Measurements from ENCODE around the gene CHCHD2. TPM values are rescaled to one million over a fixed set of nuclear protein-coding genes. Genes with fewer than 3 reads are reported as not detected.

CHCHD2 gene
- total RNA-seq, 1 experiment from 2014 or later: 454 TPM

DNA sequence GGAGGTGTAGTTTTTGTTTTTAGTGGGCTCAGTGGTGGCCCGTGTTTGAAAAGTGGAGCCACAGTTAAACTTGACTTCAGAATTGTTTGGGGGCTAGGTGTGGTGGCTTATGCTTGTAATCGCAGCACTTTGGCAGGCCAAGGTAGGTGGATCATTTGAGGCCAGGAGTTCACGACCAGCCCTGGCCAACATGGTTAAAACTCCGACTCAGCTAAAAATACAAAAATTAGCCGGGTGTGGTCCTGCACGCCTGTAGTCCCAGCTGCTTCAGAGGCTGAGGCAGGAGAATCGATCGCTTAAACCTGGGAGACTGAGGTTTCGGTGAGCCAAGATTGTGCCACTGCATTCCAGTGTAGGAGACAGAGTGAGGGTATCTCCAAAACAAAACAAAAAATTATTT, 52.9 kb downstream of the CHCHD2 start:
- Histone ChIP-seq H3K36me3 (ENCODE audit: control insufficient read depth, insufficient read depth, low read length) (0 out of 2 replicates have a peak, but pooled peaks cover 1% of the 10 kb centered on the region), H3K9me3 (no peaks in the 10 kb centered on the region), H3K4me1 (peaks cover 33% of the 10 kb centered on the region), H3K27me3 (replicated peaks; ENCODE audit: control insufficient read depth, insufficient read depth, low read length) (no peaks in the 10 kb centered on the region), H3K4me3 (ENCODE audit: low read depth, low read length) (no peak overlapping the region)
- no peak for DNase-seq
- peaks cover 2% of the 10 kb centered on the region for H3K4me1 Mint-ChIP-seq (ENCODE audit: low read depth, unreplicated experiment)
- TF ChIP-seq, protein P1, sequence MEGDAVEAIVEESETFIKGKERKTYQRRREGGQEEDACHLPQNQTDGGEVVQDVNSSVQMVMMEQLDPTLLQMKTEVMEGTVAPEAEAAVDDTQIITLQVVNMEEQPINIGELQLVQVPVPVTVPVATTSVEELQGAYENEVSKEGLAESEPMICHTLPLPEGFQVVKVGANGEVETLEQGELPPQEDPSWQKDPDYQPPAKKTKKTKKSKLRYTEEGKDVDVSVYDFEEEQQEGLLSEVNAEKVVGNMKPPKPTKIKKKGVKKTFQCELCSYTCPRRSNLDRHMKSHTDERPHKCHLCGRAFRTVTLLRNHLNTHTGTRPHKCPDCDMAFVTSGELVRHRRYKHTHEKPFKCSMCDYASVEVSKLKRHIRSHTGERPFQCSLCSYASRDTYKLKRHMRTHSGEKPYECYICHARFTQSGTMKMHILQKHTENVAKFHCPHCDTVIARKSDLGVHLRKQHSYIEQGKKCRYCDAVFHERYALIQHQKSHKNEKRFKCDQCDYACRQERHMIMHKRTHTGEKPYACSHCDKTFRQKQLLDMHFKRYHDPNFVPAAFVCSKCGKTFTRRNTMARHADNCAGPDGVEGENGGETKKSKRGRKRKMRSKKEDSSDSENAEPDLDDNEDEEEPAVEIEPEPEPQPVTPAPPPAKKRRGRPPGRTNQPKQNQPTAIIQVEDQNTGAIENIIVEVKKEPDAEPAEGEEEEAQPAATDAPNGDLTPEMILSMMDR (IDR thresholded peaks at IDR 0.05; ENCODE audit: insufficient read depth in 1 of 2, low read depth in 1 of 2, low read length in 1 of 2, severe bottlenecking in 1 of 2, unreplicated experiment in 1 of 2): no peak
- H3K27ac Mint-ChIP-seq (ENCODE audit: unreplicated experiment): no peak overlapping the region
- ChIA-PET CTCF (no interaction called here), POLR2A (interaction anchor here (0.5 to 1.2 kb wide), 2 partner anchors 21 to 24 kb away, joined by 4 to 6 read pairs; no protein-coding TSS in a partner anchor)
- H3K9me3 Mint-ChIP-seq (ENCODE audit: unreplicated experiment): no peaks in the 10 kb centered on the region
- H3K36me3 Mint-ChIP-seq (ENCODE audit: insufficient read depth, unreplicated experiment): peaks cover 75% of the 10 kb centered on the region
- no TSS peak for BruUV-seq (replicated peaks)
- intact Hi-C loops (cut with micrococcal nuclease; ENCODE audit: unreplicated experiment): no loop called here
- no peaks in the 10 kb centered on the region for H3K27me3 Mint-ChIP-seq (ENCODE audit: insufficient read depth, unreplicated experiment)
- H3K4me3 Mint-ChIP-seq (ENCODE audit: unreplicated experiment): peak overlapping the region; percentile 27

Other genes starting within 250 kb of the CHCHD2 start
- not detected in 2 replicates for gene SEPTIN14, start 243.7 kb downstream of the CHCHD2 start, total RNA-seq (2022)
- gene ZNF713, start 219.0 kb downstream of the CHCHD2 start, total RNA-seq (2022): 1.9 and 2.8 TPM in 2 replicates
- gene MRPS17, start 154.6 kb downstream of the CHCHD2 start, total RNA-seq (2022): 18.9 and 22.7 TPM in 2 replicates
- gene NIPSNAP2, start 141.9 kb downstream of the CHCHD2 start, total RNA-seq (2022): 59.3 and 63.4 TPM in 2 replicates
- gene PSPH, start 55.0 kb downstream of the CHCHD2 start, total RNA-seq (2022): 107 and 111 TPM in 2 replicates
- 242 and 248 TPM in 2 replicates for gene CCT6A, start 54.7 kb downstream of the CHCHD2 start, total RNA-seq (2022)
- 150 and 172 TPM in 2 replicates for gene SUMF2, start 42.2 kb downstream of the CHCHD2 start, total RNA-seq (2022)
- gene PHKG1, start 13.5 kb downstream of the CHCHD2 start, total RNA-seq (2022): 1.1 and 1.6 TPM in 2 replicates
- gene NUPR2, start 9.9 kb upstream of the CHCHD2 start, total RNA-seq (2022): not detected in 2 replicates